Measurements from ENCODE around the gene LIMS1. TPM values are rescaled to one million over a fixed set of nuclear protein-coding genes. Genes with fewer than 3 reads are reported as not detected.
"Not testable (repeated sequence)": the region's sequence is repeated elsewhere in the genome, so short reads cannot be mapped to it uniquely, and the experiment has no call there.

The LIMS1 gene
- total and polyA plus RNA-seq, 4 experiments from 2014 or later, result 126 to 286 (median 186) TPM

- Histone ChIP-seq H3K36me3 (ENCODE audit: insufficient read depth, low read length) (no peaks in the 10 kb centered on the region), H3K4me3 (ENCODE audit: low read length in 2 of 2) (no peak overlapping the region), H3K27me3 (ENCODE audit: insufficient read depth, low read length) (no peaks in the 10 kb centered on the region), H3K27ac (ENCODE audit: low read depth, low read length) (no peak overlapping the region), H3K4me1 (ENCODE audit: insufficient read depth, low read length) (peaks cover 17% of the 10 kb centered on the region), H3K9me3 (ENCODE audit: control insufficient read depth in 1 of 2, low read length in 2 of 2) (no peaks in the 10 kb centered on the region)
- H3K27me3 Mint-ChIP-seq, result no peaks in the 10 kb centered on the region
- CTCF ChIA-PET (ENCODE audit: partially characterized antibody), result interaction anchor here (1.3 to 2.2 kb wide), 4 partner anchors 11 to 43 kb away, joined by 3 to 12 read pairs (median 8); no protein-coding TSS in a partner anchor
- POLR2A ChIA-PET (ENCODE audit: partially characterized antibody), result interaction anchor here (1.0 kb wide), 1 partner anchor 37 kb away, joined by 3 read pairs; no protein-coding TSS in a partner anchor
- no peaks in the 10 kb centered on the region for H3K9me3 Mint-ChIP-seq
- H3K27ac Mint-ChIP-seq, result peak overlapping the region in 3 of 7 donors; percentile 26 to 58 (median 38)
- peaks cover 15 to 28% (median 18%) of the 10 kb centered on the region in 4 donors for H3K4me1 Mint-ChIP-seq
- no peak for DNase-seq
- H3K4me3 Mint-ChIP-seq, result no peak overlapping the region
- intact Hi-C loops (cut with micrococcal nuclease), result no loop called here
- H3K36me3 Mint-ChIP-seq, result no peaks in the 10 kb centered on the region
Observed at GRCh38 chr2:108594132-108594981, 60.1 kb downstream of the LIMS1 start.

GRCh38 chr2:108594982-108595464, 60.8 kb downstream of the LIMS1 start:
- H3K4me3 Mint-ChIP-seq, result no peak overlapping the region
- H3K4me3 ChIP-seq (ENCODE audit: low read length in 2 of 2), result no peak overlapping the region
- H3K27ac ChIP-seq (ENCODE audit: low read depth, low read length), result no peak overlapping the region
- H3K9me3 ChIP-seq (ENCODE audit: control insufficient read depth in 1 of 2, low read length in 2 of 2), result no peaks in the 10 kb centered on the region
- DNase-seq, result no peak
- peaks cover 17% of the 10 kb centered on the region for H3K4me1 ChIP-seq (ENCODE audit: insufficient read depth, low read length)
- H3K27ac Mint-ChIP-seq, result peak overlapping the region in 2 of 7 donors; percentile 23 to 38
- H3K27me3 Mint-ChIP-seq, result no peaks in the 10 kb centered on the region
- no peaks in the 10 kb centered on the region for H3K27me3 ChIP-seq (ENCODE audit: insufficient read depth, low read length)
- no peaks in the 10 kb centered on the region for H3K36me3 Mint-ChIP-seq
- CTCF ChIA-PET (ENCODE audit: partially characterized antibody), result interaction anchor here (1.0 to 2.2 kb wide), 2 partner anchors 40 to 42 kb away, joined by 4 to 12 read pairs; no protein-coding TSS in a partner anchor
- H3K36me3 ChIP-seq (ENCODE audit: insufficient read depth, low read length), result no peaks in the 10 kb centered on the region
- POLR2A ChIA-PET (ENCODE audit: partially characterized antibody), result no interaction called here
- intact Hi-C loops (cut with micrococcal nuclease), result no loop called here
- no peaks in the 10 kb centered on the region for H3K9me3 Mint-ChIP-seq
- peaks cover 12 to 21% (median 15%) of the 10 kb centered on the region in 4 donors for H3K4me1 Mint-ChIP-seq

DNA sequence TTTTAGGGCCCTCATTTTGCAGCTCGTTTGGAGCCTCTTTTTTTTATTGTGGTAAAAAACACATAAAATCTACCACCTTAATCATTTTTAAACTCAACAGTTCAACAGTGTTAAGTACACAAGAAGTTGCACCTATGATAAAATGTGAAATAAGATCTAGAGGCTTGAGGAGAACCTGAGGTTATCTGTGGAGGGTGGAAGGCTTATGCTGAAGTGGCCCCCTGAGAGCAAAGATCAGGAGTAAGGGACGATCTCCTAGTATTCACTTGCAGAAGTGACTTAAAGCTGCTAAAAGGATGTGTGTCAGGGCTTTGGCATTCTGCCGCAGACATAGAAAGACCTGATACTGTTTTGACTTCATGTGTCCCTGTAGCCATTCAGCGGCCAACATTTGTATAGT, 61.5 kb downstream of the LIMS1 start:
- not testable (repeated sequence) for H3K27ac ChIP-seq (ENCODE audit: low read depth, low read length)
- H3K4me1 Mint-ChIP-seq, result peaks cover 12 to 20% (median 15%) of the 10 kb centered on the region in 4 donors
- CTCF ChIA-PET (ENCODE audit: partially characterized antibody), result interaction anchor here (1.0 to 2.2 kb wide), 3 partner anchors 39 to 41 kb away, joined by 3 to 12 read pairs (median 4); no protein-coding TSS in a partner anchor

GRCh38 chr2:108597105-108597744, 63.0 kb downstream of the LIMS1 start:
- H3K4me3 ChIP-seq (ENCODE audit: low read length in 2 of 2); H3K9me3 ChIP-seq (ENCODE audit: control insufficient read depth in 1 of 2, low read length in 2 of 2); intact Hi-C loops (cut with micrococcal nuclease); H3K36me3 Mint-ChIP-seq; H3K27me3 ChIP-seq (ENCODE audit: insufficient read depth, low read length); H3K4me3 Mint-ChIP-seq; H3K9me3 Mint-ChIP-seq; H3K27ac ChIP-seq (ENCODE audit: low read depth, low read length); H3K27me3 Mint-ChIP-seq; H3K36me3 ChIP-seq (ENCODE audit: insufficient read depth, low read length): not testable (repeated sequence)
- H3K4me1 ChIP-seq (ENCODE audit: insufficient read depth, low read length), result peaks cover 17% of the 10 kb centered on the region
- ChIA-PET CTCF (ENCODE audit: partially characterized antibody) (interaction anchor here (0.6 to 2.8 kb wide), 6 partner anchors 8 to 893 kb away, joined by 3 to 10 read pairs (median 3); no protein-coding TSS in a partner anchor), POLR2A (ENCODE audit: partially characterized antibody) (interaction anchor here (1.2 kb wide), 1 partner anchor 39 kb away, joined by 6 read pairs; no protein-coding TSS in a partner anchor)
- H3K27ac Mint-ChIP-seq, result peak overlapping the region in 1 of 7 donors; percentile 21
- H3K4me1 Mint-ChIP-seq, result peaks cover 12 to 20% (median 15%) of the 10 kb centered on the region in 4 donors
- DNase-seq, result peak; percentile 39 to 53 (median 46)

More for the DNA sequence above, 61.5 kb downstream of the LIMS1 start:
- H3K4me3 ChIP-seq (ENCODE audit: low read length in 2 of 2); POLR2A ChIA-PET (ENCODE audit: partially characterized antibody); H3K9me3 Mint-ChIP-seq; H3K4me3 Mint-ChIP-seq; H3K27ac Mint-ChIP-seq; H3K27me3 ChIP-seq (ENCODE audit: insufficient read depth, low read length); H3K36me3 ChIP-seq (ENCODE audit: insufficient read depth, low read length); H3K36me3 Mint-ChIP-seq; DNase-seq; H3K9me3 ChIP-seq (ENCODE audit: control insufficient read depth in 1 of 2, low read length in 2 of 2); intact Hi-C loops (cut with micrococcal nuclease); H3K27me3 Mint-ChIP-seq: not testable (repeated sequence)
- H3K4me1 ChIP-seq (ENCODE audit: insufficient read depth, low read length), result peaks cover 17% of the 10 kb centered on the region

GRCh38 chr2:108601199-108601598, 66.9 kb downstream of the LIMS1 start:
- intact Hi-C loops (cut with micrococcal nuclease); H3K36me3 Mint-ChIP-seq; H3K27me3 ChIP-seq (ENCODE audit: insufficient read depth, low read length); H3K27ac Mint-ChIP-seq; H3K27me3 Mint-ChIP-seq; H3K4me3 ChIP-seq (ENCODE audit: low read length in 2 of 2); H3K4me1 ChIP-seq (ENCODE audit: insufficient read depth, low read length); H3K9me3 Mint-ChIP-seq; POLR2A ChIA-PET (ENCODE audit: partially characterized antibody); H3K9me3 ChIP-seq (ENCODE audit: control insufficient read depth in 1 of 2, low read length in 2 of 2); DNase-seq; H3K27ac ChIP-seq (ENCODE audit: low read depth, low read length); H3K4me1 Mint-ChIP-seq; H3K4me3 Mint-ChIP-seq; H3K36me3 ChIP-seq (ENCODE audit: insufficient read depth, low read length): not testable (repeated sequence)
- CTCF ChIA-PET (ENCODE audit: partially characterized antibody), result interaction anchor here (1.3 to 1.6 kb wide), 2 partner anchors 17 to 35 kb away, joined by 3 to 6 read pairs; no protein-coding TSS in a partner anchor

DNA sequence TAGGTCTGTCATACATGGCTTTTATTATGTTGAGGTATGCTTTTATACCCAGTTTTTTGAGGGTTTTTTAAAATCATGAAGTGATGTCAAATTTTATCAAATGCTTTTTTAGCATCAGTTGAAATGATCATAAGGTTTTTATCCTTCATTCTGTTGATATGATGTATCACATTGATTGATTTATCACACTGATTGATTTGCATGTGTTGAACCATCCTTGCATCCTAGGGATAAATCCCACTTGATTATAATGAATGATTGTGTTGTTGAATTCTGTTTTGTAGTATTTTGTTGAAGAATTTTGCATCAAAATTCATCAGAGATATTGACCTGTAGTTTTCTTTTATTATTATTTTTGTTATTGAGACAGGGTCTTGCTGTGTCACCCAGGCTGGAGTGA, 68.2 kb downstream of the LIMS1 start:
- no peak overlapping the region for H3K4me3 ChIP-seq (ENCODE audit: low read length in 2 of 2)
- H3K9me3 ChIP-seq (ENCODE audit: control insufficient read depth in 1 of 2, low read length in 2 of 2), result no peaks in the 10 kb centered on the region
- Mint-ChIP-seq H3K27me3 (no peaks in the 10 kb centered on the region), H3K4me1 (peaks cover 0 to 2% (median 1%) of the 10 kb centered on the region in 4 donors), H3K36me3 (no peaks in the 10 kb centered on the region), H3K9me3 (no peaks in the 10 kb centered on the region), H3K4me3 (no peak overlapping the region), H3K27ac (peak overlapping the region in 1 of 7 donors; percentile 6)
- intact Hi-C loops (cut with micrococcal nuclease), result no loop called here
- no peak overlapping the region for H3K27ac ChIP-seq (ENCODE audit: low read depth, low read length)
- no peaks in the 10 kb centered on the region for H3K27me3 ChIP-seq (ENCODE audit: insufficient read depth, low read length)
- H3K36me3 ChIP-seq (ENCODE audit: insufficient read depth, low read length), result no peaks in the 10 kb centered on the region
- H3K4me1 ChIP-seq (ENCODE audit: insufficient read depth, low read length), result no peaks in the 10 kb centered on the region
- ChIA-PET POLR2A (ENCODE audit: partially characterized antibody) (no interaction called here), CTCF (ENCODE audit: partially characterized antibody) (interaction anchor here (5.9 kb wide), 1 partner anchor 34 kb away, joined by 202 read pairs; no protein-coding TSS in a partner anchor)
- no peak for DNase-seq

DNA sequence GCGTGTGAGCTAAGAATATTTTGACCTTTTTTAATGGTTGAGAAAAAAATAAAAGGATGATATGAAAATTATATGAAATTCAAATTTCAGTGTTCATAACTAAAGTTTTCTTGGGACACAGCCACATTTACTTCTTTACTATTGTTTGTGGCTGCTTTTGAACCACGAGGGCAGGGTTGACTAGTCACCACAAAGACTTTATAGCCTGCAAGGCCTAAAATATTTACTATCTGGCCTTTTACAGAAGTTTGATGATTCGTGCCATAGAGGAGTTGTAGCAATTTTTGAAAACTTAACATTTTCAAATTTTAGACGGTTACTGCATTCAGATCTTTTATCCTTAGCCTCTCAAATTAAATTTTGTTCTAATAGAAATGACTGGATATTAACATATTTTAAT, 69.9 kb downstream of the LIMS1 start:
- H3K36me3 ChIP-seq (ENCODE audit: insufficient read depth, low read length), result no peaks in the 10 kb centered on the region
- no peak overlapping the region for H3K27ac Mint-ChIP-seq
- no peaks in the 10 kb centered on the region for H3K9me3 ChIP-seq (ENCODE audit: control insufficient read depth in 1 of 2, low read length in 2 of 2)
- no peak for DNase-seq
- no peaks in the 10 kb centered on the region for H3K36me3 Mint-ChIP-seq
- POLR2A ChIA-PET (ENCODE audit: partially characterized antibody), result interaction anchor here (0.8 to 1.1 kb wide), 2 partner anchors 25 to 33 kb away, joined by 3 to 4 read pairs; no protein-coding TSS in a partner anchor
- H3K4me3 Mint-ChIP-seq, result no peak overlapping the region
- H3K27ac ChIP-seq (ENCODE audit: low read depth, low read length), result no peak overlapping the region
- H3K27me3 ChIP-seq (ENCODE audit: insufficient read depth, low read length), result no peaks in the 10 kb centered on the region
- H3K4me1 Mint-ChIP-seq, result peaks cover 11 to 17% (median 13%) of the 10 kb centered on the region in 4 donors
- H3K9me3 Mint-ChIP-seq, result no peaks in the 10 kb centered on the region
- peaks cover 14% of the 10 kb centered on the region for H3K4me1 ChIP-seq (ENCODE audit: insufficient read depth, low read length)
- H3K4me3 ChIP-seq (ENCODE audit: low read length in 2 of 2), result no peak overlapping the region
- intact Hi-C loops (cut with micrococcal nuclease), result no loop called here
- no peaks in the 10 kb centered on the region for H3K27me3 Mint-ChIP-seq
- CTCF ChIA-PET (ENCODE audit: partially characterized antibody), result interaction anchor here (2.2 to 5.9 kb wide), 2 partner anchors 20 to 32 kb away, joined by 6 to 202 read pairs; no protein-coding TSS in a partner anchor

Data from CD4-positive, alpha-beta memory T cell (primary cell).